OCI-LY7 (cell line): ENCODE data around the gene TMCC1.

Source experiments
- EZH2phosphoT487 ChIP-seq: fragments of 200-600 bp; sonication (generic); IDR thresholded peaks from 2 replicates; pipeline ENCODE4 v1.6.1; 2018; ENCODE audit warnings: low read depth, borderline replicate concordance, mild to moderate bottlenecking, mixed run types, antibody characterized with exemption, low read length, moderate library complexity, mixed read lengths
- TF ChIP-seq, protein P1 (sequence below): fragments of 200-600 bp; sonication (generic); conservative IDR thresholded peaks from 2 replicates; pipeline ENCODE4 v1.5.1; 2014; ENCODE audit warnings: mild to moderate bottlenecking, antibody characterized with exemption, low read length, moderate library complexity, mixed read lengths

DNA sequence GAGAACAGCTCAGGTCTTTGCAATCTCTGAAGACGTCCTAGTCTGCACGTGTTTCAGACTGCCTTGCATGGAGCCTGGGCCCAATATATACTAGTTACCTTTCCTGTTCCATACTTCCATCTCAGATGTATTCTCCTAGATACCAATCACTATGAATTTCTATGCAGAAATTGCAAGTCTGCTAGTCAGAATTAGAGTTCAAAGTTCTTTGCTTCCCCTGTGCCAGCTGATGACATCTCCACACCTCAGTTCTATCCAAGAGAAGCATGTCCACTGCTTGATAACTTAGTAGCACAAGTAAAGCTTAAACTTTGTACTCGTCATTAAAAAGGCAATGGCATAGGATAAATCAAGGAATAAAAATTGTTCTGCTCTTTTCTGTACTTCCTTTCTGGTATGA is 153.4 kb downstream of the TMCC1 start:
- TF ChIP-seq, protein P1, sequence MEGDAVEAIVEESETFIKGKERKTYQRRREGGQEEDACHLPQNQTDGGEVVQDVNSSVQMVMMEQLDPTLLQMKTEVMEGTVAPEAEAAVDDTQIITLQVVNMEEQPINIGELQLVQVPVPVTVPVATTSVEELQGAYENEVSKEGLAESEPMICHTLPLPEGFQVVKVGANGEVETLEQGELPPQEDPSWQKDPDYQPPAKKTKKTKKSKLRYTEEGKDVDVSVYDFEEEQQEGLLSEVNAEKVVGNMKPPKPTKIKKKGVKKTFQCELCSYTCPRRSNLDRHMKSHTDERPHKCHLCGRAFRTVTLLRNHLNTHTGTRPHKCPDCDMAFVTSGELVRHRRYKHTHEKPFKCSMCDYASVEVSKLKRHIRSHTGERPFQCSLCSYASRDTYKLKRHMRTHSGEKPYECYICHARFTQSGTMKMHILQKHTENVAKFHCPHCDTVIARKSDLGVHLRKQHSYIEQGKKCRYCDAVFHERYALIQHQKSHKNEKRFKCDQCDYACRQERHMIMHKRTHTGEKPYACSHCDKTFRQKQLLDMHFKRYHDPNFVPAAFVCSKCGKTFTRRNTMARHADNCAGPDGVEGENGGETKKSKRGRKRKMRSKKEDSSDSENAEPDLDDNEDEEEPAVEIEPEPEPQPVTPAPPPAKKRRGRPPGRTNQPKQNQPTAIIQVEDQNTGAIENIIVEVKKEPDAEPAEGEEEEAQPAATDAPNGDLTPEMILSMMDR, result no peak
- TF ChIP-seq EZH2phosphoT487, result no peak
